ENCODE data around the gene EPB41L1.

- no peak for TF ChIP-seq TARDBP (IDR thresholded peaks at IDR 0.05)
- TF ChIP-seq ELF4 (IDR thresholded peaks at IDR 0.05), result no peak
- TF ChIP-seq CTBP1 (IDR thresholded peaks at IDR 0.05; ENCODE audit: borderline replicate concordance), result no peak
- TF ChIP-seq LEF1 (IDR thresholded peaks at IDR 0.05; ENCODE audit: borderline replicate concordance), result no peak
- TF ChIP-seq, protein P1, sequence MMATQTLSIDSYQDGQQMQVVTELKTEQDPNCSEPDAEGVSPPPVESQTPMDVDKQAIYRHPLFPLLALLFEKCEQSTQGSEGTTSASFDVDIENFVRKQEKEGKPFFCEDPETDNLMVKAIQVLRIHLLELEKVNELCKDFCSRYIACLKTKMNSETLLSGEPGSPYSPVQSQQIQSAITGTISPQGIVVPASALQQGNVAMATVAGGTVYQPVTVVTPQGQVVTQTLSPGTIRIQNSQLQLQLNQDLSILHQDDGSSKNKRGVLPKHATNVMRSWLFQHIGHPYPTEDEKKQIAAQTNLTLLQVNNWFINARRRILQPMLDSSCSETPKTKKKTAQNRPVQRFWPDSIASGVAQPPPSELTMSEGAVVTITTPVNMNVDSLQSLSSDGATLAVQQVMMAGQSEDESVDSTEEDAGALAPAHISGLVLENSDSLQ (IDR thresholded peaks at IDR 0.05), result no peak
- no peak for TF ChIP-seq NFRKB (IDR thresholded peaks at IDR 0.05)
- TF ChIP-seq FOXK2 (IDR thresholded peaks at IDR 0.05), result no peak
- TF ChIP-seq SUZ12 (IDR thresholded peaks at IDR 0.05), result no peak
Observed at GRCh38 chr20:36253036-36253435, 98.5 kb downstream of the EPB41L1 start.
